Measurements from ENCODE around the gene MRPS34.

MRPS34 gene

GRCh38 chr16:1763521-1764511, 9.1 kb downstream of the MRPS34 start:
- Histone ChIP-seq H3K36me3 (ENCODE audit: control insufficient read depth, insufficient read depth, low read length) (peaks cover 57% of the 10 kb centered on the region), H3K4me3 (replicated peaks; ENCODE audit: low read depth, low read length) (no peak overlapping the region), H3K27me3 (replicated peaks; ENCODE audit: control insufficient read depth, insufficient read depth, low read length) (no peaks in the 10 kb centered on the region)
- no peak for DNase-seq (ENCODE audit: extremely low read depth, insufficient read length)
- TF ChIP-seq CTCF (IDR thresholded peaks at IDR 0.05; ENCODE audit: insufficient read depth, low read length, poor library complexity, severe bottlenecking) = peak; percentile 22

- no peak for TF ChIP-seq CTCF (IDR thresholded peaks at IDR 0.05; ENCODE audit: insufficient read depth, low read length, poor library complexity, severe bottlenecking)
- Histone ChIP-seq H3K36me3 (ENCODE audit: control insufficient read depth, insufficient read depth, low read length) (peaks cover 52% of the 10 kb centered on the region), H3K27me3 (replicated peaks; ENCODE audit: control insufficient read depth, insufficient read depth, low read length) (no peaks in the 10 kb centered on the region), H3K4me3 (replicated peaks; ENCODE audit: low read depth, low read length) (no peak overlapping the region)
- DNase-seq (ENCODE audit: extremely low read depth, insufficient read length) = no peak
These were observed 9.9 kb downstream of the MRPS34 start for GRCh38 chr16:1762879-1763520.

GRCh38 chr16:1762196-1762878, 10.6 kb downstream of the MRPS34 start:
- Histone ChIP-seq H3K27me3 (replicated peaks; ENCODE audit: control insufficient read depth, insufficient read depth, low read length) (no peaks in the 10 kb centered on the region), H3K4me3 (replicated peaks; ENCODE audit: low read depth, low read length) (no peak overlapping the region), H3K36me3 (ENCODE audit: control insufficient read depth, insufficient read depth, low read length) (peaks cover 50% of the 10 kb centered on the region)
- DNase-seq (ENCODE audit: extremely low read depth, insufficient read length) = no peak
- TF ChIP-seq CTCF (IDR thresholded peaks at IDR 0.05; ENCODE audit: insufficient read depth, low read length, poor library complexity, severe bottlenecking) = no peak

- no peak for TF ChIP-seq CTCF (IDR thresholded peaks at IDR 0.05; ENCODE audit: insufficient read depth, low read length, poor library complexity, severe bottlenecking)
- DNase-seq (ENCODE audit: extremely low read depth, insufficient read length) = no peak
- H3K27me3 ChIP-seq (replicated peaks; ENCODE audit: control insufficient read depth, insufficient read depth, low read length) = no peaks in the 10 kb centered on the region
- H3K4me3 ChIP-seq (replicated peaks; ENCODE audit: low read depth, low read length) = no peak overlapping the region
- H3K36me3 ChIP-seq (ENCODE audit: control insufficient read depth, insufficient read depth, low read length) = peaks cover 46% of the 10 kb centered on the region
These were observed 11.2 kb downstream of the MRPS34 start for GRCh38 chr16:1761751-1762150.

GRCh38 chr16:1760911-1761310, 12.0 kb downstream of the MRPS34 start:
- Histone ChIP-seq H3K27me3 (replicated peaks; ENCODE audit: control insufficient read depth, insufficient read depth, low read length) (no peaks in the 10 kb centered on the region), H3K4me3 (replicated peaks; ENCODE audit: low read depth, low read length) (no peak overlapping the region), H3K36me3 (ENCODE audit: control insufficient read depth, insufficient read depth, low read length) (peaks cover 43% of the 10 kb centered on the region)
- DNase-seq (ENCODE audit: extremely low read depth, insufficient read length) = no peak
- no peak for TF ChIP-seq CTCF (IDR thresholded peaks at IDR 0.05; ENCODE audit: insufficient read depth, low read length, poor library complexity, severe bottlenecking)

Measured in GM06990 (cell line).